ENCODE measurements around the gene ITGB1.
"Not testable (repeated sequence)": the region's sequence is repeated elsewhere in the genome, so short reads cannot be mapped to it uniquely, and the experiment has no call there.

Gene ITGB1

DNA sequence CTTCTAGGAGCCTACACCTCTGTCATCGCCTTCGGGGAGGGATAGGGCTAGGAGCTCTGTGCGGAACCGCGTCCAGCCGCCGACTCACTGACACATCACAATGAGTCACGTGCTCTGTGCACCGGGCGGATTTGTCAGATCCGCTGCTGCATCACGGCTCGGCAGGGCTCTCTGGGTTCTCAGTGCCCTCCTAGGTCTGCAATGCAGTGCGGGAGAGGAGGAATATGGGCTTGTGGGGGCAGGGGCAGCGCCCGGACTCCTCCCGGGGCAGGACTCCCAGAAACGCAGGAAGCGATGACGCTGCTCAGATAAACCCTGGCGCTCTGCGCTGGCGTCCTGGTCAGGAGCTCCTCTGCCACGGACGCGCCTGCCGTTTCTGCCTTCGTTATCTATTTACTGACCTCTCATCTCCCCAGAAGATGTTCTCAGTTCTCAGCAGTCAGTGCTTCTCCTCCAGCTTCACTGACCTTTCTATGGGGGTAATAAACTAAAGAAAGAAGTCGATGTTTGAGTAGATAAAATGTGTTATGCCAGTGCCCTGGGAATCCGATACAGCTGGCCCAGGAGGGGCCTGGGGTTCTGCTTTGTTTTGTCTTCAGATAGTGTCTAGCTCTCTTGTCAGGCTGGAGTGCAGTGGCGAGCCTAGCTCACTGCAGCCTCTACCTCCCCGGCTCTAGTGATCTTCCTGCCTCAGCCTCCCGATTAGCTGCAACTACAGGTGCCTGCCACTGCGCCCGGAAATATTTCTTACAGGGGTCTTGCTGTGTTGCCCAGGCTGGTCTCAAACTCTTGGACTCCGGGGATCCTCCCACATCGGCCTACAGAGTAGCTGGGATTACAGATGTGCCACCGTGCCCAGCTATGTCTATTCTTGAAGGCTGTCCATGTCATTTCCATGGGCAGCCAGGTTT, 22.8 kb upstream of the ITGB1 start:
- peak; percentile 50 for DNase-seq (ENCODE audit: low read depth, low spot score)

GRCh38 chr10:32980242-32980557, 22.2 kb upstream of the ITGB1 start:
- no peak for DNase-seq (ENCODE audit: low read depth, low spot score)

DNA sequence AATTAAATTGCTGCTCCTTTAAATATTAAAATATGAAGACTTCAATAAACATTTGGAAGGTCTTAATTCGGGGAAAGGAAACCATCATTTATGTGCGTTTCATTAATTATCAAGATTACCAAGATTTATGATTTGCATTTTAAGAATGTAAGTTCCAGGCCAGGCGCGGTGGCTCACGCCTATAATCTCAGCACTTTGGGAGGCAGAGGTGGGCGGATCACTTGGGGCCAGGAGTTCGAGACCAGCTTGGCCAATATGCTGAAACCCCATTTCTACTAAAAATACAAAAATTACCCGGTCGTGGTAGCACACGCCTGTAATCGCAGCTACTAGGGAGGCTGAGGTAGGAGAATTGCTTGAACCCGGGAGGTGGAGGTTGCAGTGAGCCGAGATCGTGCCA, 21.7 kb upstream of the ITGB1 start:
- not testable (repeated sequence) for DNase-seq (ENCODE audit: low read depth, low spot score)

DNA sequence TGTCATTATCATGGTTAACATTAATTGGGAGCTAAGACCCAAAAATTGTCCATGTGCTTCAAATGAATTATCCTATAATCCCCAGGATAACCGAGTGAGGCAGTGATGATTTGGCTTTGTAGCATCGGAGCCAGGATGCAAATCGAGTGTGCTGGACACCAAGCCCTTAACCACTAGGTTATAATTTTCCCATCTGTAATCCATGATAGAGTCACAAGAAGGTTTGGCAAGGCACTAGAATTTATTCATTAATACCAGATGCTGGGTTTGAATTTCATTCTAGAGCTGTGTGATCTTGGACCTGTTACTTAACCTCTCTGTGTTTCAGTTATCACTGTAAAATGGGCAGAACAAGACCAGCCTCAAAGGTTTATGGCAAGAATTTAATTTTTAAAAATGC, 21.0 kb upstream of the ITGB1 start:
- no peak for DNase-seq (ENCODE audit: low read depth, low spot score)

GRCh38 chr10:32977846-32978809, 20.1 kb upstream of the ITGB1 start:
- DNase-seq (ENCODE audit: low read depth, low spot score), result not testable (repeated sequence)

GRCh38 chr10:32976338-32976737, 18.3 kb upstream of the ITGB1 start:
- DNase-seq (ENCODE audit: low read depth, low spot score), result no peak

GRCh38 chr10:32972929-32973328, 14.9 kb upstream of the ITGB1 start:
- DNase-seq (ENCODE audit: low read depth, low spot score), result no peak

DNA sequence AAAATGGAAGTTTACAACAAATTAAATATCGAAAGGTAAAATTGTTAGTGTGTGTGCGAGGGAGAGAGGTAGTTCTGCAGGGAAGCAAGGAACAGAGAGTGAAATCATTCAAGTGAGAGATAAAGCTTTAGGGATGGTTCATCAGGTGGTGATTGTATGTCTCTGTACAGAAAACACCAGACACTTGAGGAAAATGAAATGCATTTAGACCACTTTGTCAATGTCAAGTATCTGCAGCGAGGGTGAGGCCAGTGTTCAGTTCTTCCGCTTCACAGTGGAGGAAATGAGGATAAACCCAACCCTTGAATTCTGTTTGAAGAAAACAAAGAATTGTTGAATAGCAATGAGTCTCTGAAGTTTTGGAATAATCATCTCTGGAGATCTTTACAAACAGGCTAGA, 14.4 kb upstream of the ITGB1 start:
- DNase-seq (ENCODE audit: low read depth, low spot score), result no peak

GRCh38 chr10:32971536-32972091, 13.6 kb upstream of the ITGB1 start:
- DNase-seq (ENCODE audit: low read depth, low spot score), result no peak

GRCh38 chr10:32970910-32971309, 12.9 kb upstream of the ITGB1 start:
- DNase-seq (ENCODE audit: low read depth, low spot score), result no peak

GRCh38 chr10:32964270-32964669, 6.2 kb upstream of the ITGB1 start:
- no peak for DNase-seq (ENCODE audit: low read depth, low spot score)

- DNase-seq (ENCODE audit: low read depth, low spot score), result no peak
These were observed 5.1 kb upstream of the ITGB1 start for GRCh38 chr10:32963096-32963495.

DNA sequence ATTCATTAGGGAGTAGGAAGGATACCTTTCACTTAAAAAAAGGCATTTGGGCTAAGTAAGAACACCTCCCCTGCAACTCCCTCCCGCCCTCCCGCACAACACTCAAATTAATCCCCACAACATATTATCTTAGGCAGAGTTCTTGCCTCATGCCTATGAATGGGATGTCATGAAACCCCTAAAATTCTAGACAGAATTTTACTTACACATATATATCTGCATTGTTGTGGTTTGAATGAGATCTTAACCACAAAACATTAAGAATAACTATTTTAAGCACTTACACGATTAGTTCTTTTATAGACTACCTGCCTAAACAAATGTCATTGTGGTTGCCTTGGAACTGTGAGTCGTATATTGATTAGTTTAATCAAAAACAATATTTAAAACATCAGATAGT, 4.5 kb upstream of the ITGB1 start:
- DNase-seq (ENCODE audit: low read depth, low spot score), result no peak

- no peak for DNase-seq (ENCODE audit: low read depth, low spot score)
These were observed 3.9 kb upstream of the ITGB1 start for GRCh38 chr10:32961895-32962369.

GRCh38 chr10:32961343-32961894, 3.4 kb upstream of the ITGB1 start:
- no peak for DNase-seq (ENCODE audit: low read depth, low spot score)

DNA sequence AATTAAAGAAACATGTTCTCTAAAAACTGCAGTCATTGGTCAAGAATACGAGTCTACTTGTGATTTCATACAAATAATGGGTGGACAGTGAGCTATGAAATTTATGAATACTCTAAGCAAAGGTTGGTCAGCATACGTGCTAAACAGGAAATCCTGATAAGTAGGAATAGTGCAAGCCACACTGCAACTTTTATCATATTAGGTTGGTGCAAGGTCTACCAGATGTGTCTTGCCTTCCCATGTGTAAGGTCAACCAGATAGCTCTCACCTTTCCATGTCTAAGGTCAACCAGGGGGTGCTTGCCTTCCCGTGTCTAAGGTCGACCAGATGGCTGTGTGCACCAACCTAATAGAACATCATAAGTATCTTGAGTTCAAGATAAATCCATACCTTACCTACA, 2.0 kb upstream of the ITGB1 start:
- no peak for DNase-seq (ENCODE audit: low read depth, low spot score)

DNA sequence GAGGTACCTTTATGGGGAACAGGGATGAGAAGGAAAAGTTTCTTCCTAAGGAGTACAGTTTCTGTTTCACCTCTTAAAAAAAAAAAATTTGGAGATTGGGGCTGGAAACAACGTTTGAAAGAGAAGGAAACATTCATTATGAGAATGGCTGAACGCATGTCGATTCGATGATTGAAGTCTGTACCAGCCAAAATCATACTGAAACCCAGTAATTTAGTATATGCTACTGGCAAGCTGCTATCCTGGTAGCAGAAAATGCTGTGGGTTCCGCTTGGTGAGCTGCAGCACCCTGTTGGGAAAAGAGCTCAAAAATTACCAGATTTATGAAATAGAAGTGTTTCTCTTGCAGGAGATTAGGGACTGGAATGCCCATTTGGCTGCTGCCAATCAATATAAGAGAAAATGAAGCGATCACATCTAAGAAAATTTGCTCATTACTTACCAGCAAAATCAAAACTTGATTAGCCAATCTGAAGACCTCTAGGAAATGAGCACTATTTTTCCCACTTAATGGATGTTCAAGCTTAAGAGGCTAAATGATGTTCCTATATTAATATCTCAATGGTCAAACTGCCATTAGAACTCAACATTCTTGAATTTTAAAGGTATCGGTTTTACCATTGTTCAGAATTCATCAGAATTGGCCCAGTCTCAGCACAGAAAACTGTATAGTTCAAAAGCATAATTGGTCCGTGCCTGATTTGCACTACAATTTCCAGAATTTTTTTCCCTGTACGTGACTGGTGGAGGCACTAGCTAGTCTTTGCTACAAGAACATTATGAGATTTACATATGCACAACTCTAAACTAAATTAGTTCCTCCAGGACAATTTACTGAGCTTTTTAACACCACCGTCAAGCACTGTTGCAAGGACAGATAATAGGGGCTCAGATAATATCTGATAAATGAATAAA, 1.2 kb upstream of the ITGB1 start:
- DNase-seq (ENCODE audit: low read depth, low spot score), result no peak

GRCh38 chr10:32957341-32958084, 517 bp downstream of the ITGB1 start:
- DNase-seq (ENCODE audit: low read depth, low spot score), result no peak

DNA sequence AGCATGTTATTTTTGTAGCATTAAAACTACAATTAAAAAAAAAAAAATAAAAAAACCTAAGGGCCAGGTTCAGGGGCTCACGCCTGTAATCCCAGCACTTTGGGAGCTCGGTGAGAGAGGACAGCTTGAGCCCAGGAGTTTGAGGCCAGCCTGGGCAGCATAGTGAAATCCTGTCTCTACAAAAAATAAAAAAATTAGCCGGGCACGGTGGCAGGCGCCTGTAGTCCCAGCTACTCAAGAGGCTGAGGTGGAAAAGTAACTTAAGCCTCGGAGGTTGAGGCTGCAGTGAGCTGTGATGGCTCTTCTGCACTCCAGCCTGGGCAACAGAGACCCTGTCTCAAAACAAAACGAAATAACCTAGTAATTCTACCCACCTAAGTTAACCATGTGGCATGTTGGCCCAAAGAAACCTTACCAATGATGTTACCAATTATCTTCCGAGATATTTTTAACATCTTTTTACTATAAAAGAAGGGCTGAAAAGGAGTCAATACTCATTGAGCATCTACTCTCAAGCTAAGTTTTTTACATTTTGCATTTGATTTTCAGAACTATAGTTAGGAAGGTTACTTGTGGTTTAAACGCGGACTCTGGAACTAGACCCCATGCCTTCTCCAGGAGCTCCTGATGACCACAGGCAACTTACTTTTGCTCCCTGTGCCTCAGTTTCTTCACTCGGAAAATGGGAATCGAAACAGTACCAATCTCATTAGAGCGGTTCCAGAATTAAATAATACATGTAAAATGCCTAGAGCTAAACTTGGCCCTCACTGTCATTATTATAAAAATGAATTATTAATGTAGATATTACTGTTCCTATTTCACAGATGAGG, 1.4 kb downstream of the ITGB1 start:
- no peak for DNase-seq (ENCODE audit: low read depth, low spot score)

Data from activated naive CD8-positive, alpha-beta T cell treated with anti-CD3 and anti-CD28 coated beads, Interleukin-2, amount 50 U/mL, for 16 hours (primary cell).